ENCODE data around the gene NUP43.
"Not testable (repeated sequence)": the region's sequence is repeated elsewhere in the genome, so short reads cannot be mapped to it uniquely, and the experiment has no call there.

NUP43 gene

GRCh38 chr6:149755300-149756260 lies 9.3 kb upstream of the NUP43 start:
- CTCF ChIA-PET, result interaction anchor here (0.6 kb wide), 1 partner anchor 23 kb away, joined by 3 read pairs; no protein-coding TSS in a partner anchor
- H3K27ac ChIP-seq (ENCODE audit: insufficient read depth in 1 of 2, low read depth in 1 of 2, low read length in 2 of 2, poor library complexity in 1 of 2, severe bottlenecking in 2 of 2), result no peak overlapping the region

DNA sequence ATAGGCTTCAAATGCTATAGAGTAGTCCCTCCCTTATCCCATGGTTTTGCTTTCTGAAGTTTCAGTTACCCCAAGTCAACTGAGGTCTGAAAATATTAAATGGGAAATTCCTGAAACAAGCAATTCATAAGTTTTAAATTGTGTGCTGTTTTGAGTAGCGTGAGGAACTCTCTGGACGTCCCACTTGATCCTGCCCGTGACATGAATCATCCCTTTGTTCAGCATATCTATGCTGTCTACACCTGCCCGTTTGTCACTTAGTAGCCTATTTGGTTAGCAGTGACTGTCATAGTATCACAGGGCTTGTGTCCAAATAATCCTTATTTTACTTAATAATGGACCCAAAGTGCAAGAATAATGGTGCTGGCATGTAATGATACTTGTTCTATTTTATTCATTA lies 8.2 kb upstream of the NUP43 start:
- ChIA-PET CTCF (no interaction called here), POLR2A (no interaction called here)

More at GRCh38 chr6:149755300-149756260, 9.3 kb upstream of the NUP43 start:
- Histone ChIP-seq H3K4me1 (ENCODE audit: control extremely low read depth in 1 of 4, control insufficient read depth in 4 of 4, insufficient read depth in 4 of 4, low read length in 3 of 4) (peaks cover under 1 to 24% (median 9%) of the 10 kb centered on the region in 4 experiments), H3K27me3 (replicated peaks in 2 of 5; ENCODE audit: control insufficient read depth in 4 of 5, insufficient read depth in 5 of 5, low read length in 4 of 5) (no peaks in the 10 kb centered on the region), H3K36me3 (ENCODE audit: control insufficient read depth in 4 of 4, insufficient read depth in 4 of 4, low read length in 3 of 4) (peaks cover 0 to 7% (median 5%) of the 10 kb centered on the region in 4 experiments), H3K9me3 (ENCODE audit: control extremely low read depth in 1 of 5, control insufficient read depth in 4 of 5, insufficient read depth in 2 of 5, low read depth in 1 of 5, low read length in 4 of 5) (no peaks in the 10 kb centered on the region), H3K4me3 (ENCODE audit: control insufficient read depth in 1 of 7, extremely low read depth in 1 of 7, insufficient read depth in 4 of 7, low read depth in 2 of 7, low read length in 6 of 7) (no peak overlapping the region)
- DNase-seq, result no peak
- POLR2A ChIA-PET, result no interaction called here
- WGBS (ENCODE audit: insufficient coverage), result 98% methylated on average over 4 of the region's 9 CpGs

DNA sequence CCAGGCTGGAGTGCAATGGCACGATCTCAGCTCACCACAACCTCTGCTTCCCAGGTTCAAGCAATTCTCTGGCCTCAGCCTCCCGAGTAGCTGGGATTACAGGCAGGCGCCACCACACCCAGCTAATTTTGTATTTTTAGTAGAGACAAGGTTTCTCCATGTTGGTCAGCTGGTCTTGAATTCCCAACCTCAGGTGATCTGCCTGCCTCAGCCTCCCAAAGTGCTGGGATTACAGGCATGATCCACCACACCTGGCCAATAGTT lies 7.0 kb upstream of the NUP43 start:
- not testable (repeated sequence) for H3K4me3 ChIP-seq (ENCODE audit: control insufficient read depth in 1 of 7, extremely low read depth in 1 of 7, insufficient read depth in 4 of 7, low read depth in 2 of 7, low read length in 6 of 7); DNase-seq; H3K27me3 ChIP-seq (replicated peaks in 2 of 5; ENCODE audit: control insufficient read depth in 4 of 5, insufficient read depth in 5 of 5, low read length in 4 of 5); H3K27ac ChIP-seq (ENCODE audit: insufficient read depth in 1 of 2, low read depth in 1 of 2, low read length in 2 of 2, poor library complexity in 1 of 2, severe bottlenecking in 2 of 2); H3K36me3 ChIP-seq (ENCODE audit: control insufficient read depth in 4 of 4, insufficient read depth in 4 of 4, low read length in 3 of 4); H3K9me3 ChIP-seq (ENCODE audit: control extremely low read depth in 1 of 5, control insufficient read depth in 4 of 5, insufficient read depth in 2 of 5, low read depth in 1 of 5, low read length in 4 of 5)
- CTCF ChIA-PET, result interaction anchor here (1.1 to 1.3 kb wide), 3 partner anchors 25 to 70 kb away, joined by 3 to 4 read pairs (median 3); no protein-coding TSS in a partner anchor
- no CpG with 5 or more reads among the region's 3 CpGs for WGBS (ENCODE audit: insufficient coverage)
- POLR2A ChIA-PET, result interaction anchor here (0.6 kb wide), 1 partner anchor 79 kb away, joined by 3 read pairs; no protein-coding TSS in a partner anchor
- H3K4me1 ChIP-seq (ENCODE audit: control extremely low read depth in 1 of 4, control insufficient read depth in 4 of 4, insufficient read depth in 4 of 4, low read length in 3 of 4), result peaks cover 3 to 26% (median 14%) of the 10 kb centered on the region in 4 experiments

More for the DNA sequence above, 8.2 kb upstream of the NUP43 start:
- H3K4me3 ChIP-seq (ENCODE audit: control insufficient read depth in 1 of 7, extremely low read depth in 1 of 7, insufficient read depth in 4 of 7, low read depth in 2 of 7, low read length in 6 of 7), result no peak overlapping the region
- 100% methylated on average over 3 of the region's 4 CpGs for WGBS (ENCODE audit: insufficient coverage)
- no peaks in the 10 kb centered on the region for H3K27me3 ChIP-seq (replicated peaks in 2 of 5; ENCODE audit: control insufficient read depth in 4 of 5, insufficient read depth in 5 of 5, low read length in 4 of 5)
- peaks cover 0 to 3% (median 0%) of the 10 kb centered on the region in 4 experiments for H3K36me3 ChIP-seq (ENCODE audit: control insufficient read depth in 4 of 4, insufficient read depth in 4 of 4, low read length in 3 of 4)
- no peak for DNase-seq
- H3K27ac ChIP-seq (ENCODE audit: insufficient read depth in 1 of 2, low read depth in 1 of 2, low read length in 2 of 2, poor library complexity in 1 of 2, severe bottlenecking in 2 of 2), result no peak overlapping the region
- H3K4me1 ChIP-seq (ENCODE audit: control extremely low read depth in 1 of 4, control insufficient read depth in 4 of 4, insufficient read depth in 4 of 4, low read length in 3 of 4), result peaks cover 3 to 22% (median 11%) of the 10 kb centered on the region in 4 experiments
- no peaks in the 10 kb centered on the region for H3K9me3 ChIP-seq (ENCODE audit: control extremely low read depth in 1 of 5, control insufficient read depth in 4 of 5, insufficient read depth in 2 of 5, low read depth in 1 of 5, low read length in 4 of 5)

DNA sequence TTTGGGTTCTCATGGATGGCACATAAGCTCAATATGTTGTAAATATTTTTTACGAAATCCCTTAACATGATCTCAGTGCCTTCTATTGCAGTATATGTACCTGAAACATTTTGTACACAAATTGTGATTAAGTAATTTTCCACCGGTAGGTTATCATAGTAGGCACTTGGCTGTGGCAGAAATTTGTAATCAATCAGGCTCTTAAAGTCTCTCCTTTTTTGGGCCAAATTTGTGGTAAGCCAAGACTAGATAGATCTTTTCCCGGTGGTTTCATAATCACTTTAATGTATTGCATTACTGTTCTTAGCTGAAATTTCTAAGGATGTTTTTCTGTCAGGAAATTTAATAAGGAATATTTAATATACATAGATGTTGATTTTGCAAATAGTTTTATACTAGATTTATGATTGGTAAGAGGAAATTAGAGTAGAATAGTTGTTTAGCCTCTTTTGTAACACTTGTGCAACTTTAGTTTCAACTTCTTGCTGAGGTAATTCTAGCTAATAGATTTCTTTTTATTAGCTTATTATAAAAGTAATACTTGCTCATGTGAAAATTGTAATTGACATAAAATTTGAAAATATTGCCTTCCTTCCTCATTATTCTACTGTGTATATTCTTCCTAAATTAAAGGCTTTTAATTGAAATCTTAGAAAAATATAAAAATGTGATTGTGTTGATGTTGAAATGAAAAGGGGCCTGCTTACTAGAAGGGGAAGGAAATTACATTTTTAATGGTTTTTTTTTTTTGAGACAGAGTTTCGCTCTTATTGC lies 6.5 kb upstream of the NUP43 start:
- Histone ChIP-seq H3K9me3 (ENCODE audit: control extremely low read depth in 1 of 5, control insufficient read depth in 4 of 5, insufficient read depth in 2 of 5, low read depth in 1 of 5, low read length in 4 of 5) (no peaks in the 10 kb centered on the region), H3K27ac (ENCODE audit: insufficient read depth in 1 of 2, low read depth in 1 of 2, low read length in 2 of 2, poor library complexity in 1 of 2, severe bottlenecking in 2 of 2) (no peak overlapping the region), H3K4me3 (ENCODE audit: control insufficient read depth in 1 of 7, extremely low read depth in 1 of 7, insufficient read depth in 4 of 7, low read depth in 2 of 7, low read length in 6 of 7) (no peak overlapping the region), H3K4me1 (ENCODE audit: control extremely low read depth in 1 of 4, control insufficient read depth in 4 of 4, insufficient read depth in 4 of 4, low read length in 3 of 4) (peaks cover 3 to 26% (median 14%) of the 10 kb centered on the region in 4 experiments), H3K27me3 (replicated peaks in 2 of 5; ENCODE audit: control insufficient read depth in 4 of 5, insufficient read depth in 5 of 5, low read length in 4 of 5) (no peaks in the 10 kb centered on the region), H3K36me3 (ENCODE audit: control insufficient read depth in 4 of 4, insufficient read depth in 4 of 4, low read length in 3 of 4) (no peaks in the 10 kb centered on the region)
- ChIA-PET CTCF (interaction anchor here (1.1 to 1.3 kb wide), 3 partner anchors 24 to 70 kb away, joined by 3 to 4 read pairs (median 3); no protein-coding TSS in a partner anchor), POLR2A (interaction anchor here (0.6 to 0.8 kb wide), 2 partner anchors 34 to 79 kb away, joined by 3 read pairs; partner anchors contain the start of gene LATS1)
- no peak for DNase-seq
- WGBS (ENCODE audit: insufficient coverage), result no CpG with 5 or more reads among the region's 4 CpGs

DNA sequence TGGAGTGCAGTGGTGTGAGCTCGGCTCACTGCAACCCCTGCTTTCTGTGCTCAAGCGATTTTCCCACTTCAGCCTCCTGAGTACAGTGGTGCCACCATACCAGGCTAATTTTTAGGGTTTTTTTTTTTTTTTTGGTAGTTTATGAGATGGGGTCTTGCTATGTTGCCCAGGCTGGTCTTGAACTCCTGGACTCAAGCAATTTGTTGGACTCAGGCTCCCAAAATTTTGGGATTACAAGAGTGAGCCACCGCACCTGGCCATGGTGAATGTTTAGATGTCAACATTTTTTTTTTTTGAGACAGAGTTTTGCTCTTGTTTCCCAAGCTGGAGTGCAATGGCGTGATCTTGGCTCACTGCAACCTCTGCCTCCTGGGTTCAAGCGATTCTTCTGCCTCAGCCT lies 5.6 kb upstream of the NUP43 start:
- H3K4me3 ChIP-seq (ENCODE audit: control insufficient read depth in 1 of 7, extremely low read depth in 1 of 7, insufficient read depth in 4 of 7, low read depth in 2 of 7, low read length in 6 of 7); DNase-seq; H3K9me3 ChIP-seq (ENCODE audit: control extremely low read depth in 1 of 5, control insufficient read depth in 4 of 5, insufficient read depth in 2 of 5, low read depth in 1 of 5, low read length in 4 of 5); H3K27ac ChIP-seq (ENCODE audit: insufficient read depth in 1 of 2, low read depth in 1 of 2, low read length in 2 of 2, poor library complexity in 1 of 2, severe bottlenecking in 2 of 2); H3K27me3 ChIP-seq (replicated peaks in 2 of 5; ENCODE audit: control insufficient read depth in 4 of 5, insufficient read depth in 5 of 5, low read length in 4 of 5); H3K36me3 ChIP-seq (ENCODE audit: control insufficient read depth in 4 of 4, insufficient read depth in 4 of 4, low read length in 3 of 4); CTCF ChIA-PET: not testable (repeated sequence)
- peaks cover 3 to 26% (median 14%) of the 10 kb centered on the region in 4 experiments for H3K4me1 ChIP-seq (ENCODE audit: control extremely low read depth in 1 of 4, control insufficient read depth in 4 of 4, insufficient read depth in 4 of 4, low read length in 3 of 4)
- POLR2A ChIA-PET, result interaction anchor here (0.7 kb wide), 1 partner anchor 120 kb away, joined by 3 read pairs; no protein-coding TSS in a partner anchor
- WGBS (ENCODE audit: insufficient coverage), result 100% methylated on average over 1 of the region's 5 CpGs

- ChIA-PET POLR2A (interaction anchor here (0.6 kb wide), 1 partner anchor 779 kb away, joined by 3 read pairs; no protein-coding TSS in a partner anchor), CTCF (no interaction called here)
- WGBS (ENCODE audit: insufficient coverage), result 94% methylated on average over 5 of the region's 8 CpGs
- Histone ChIP-seq H3K36me3 (ENCODE audit: control insufficient read depth in 4 of 4, insufficient read depth in 4 of 4, low read length in 3 of 4) (no peaks in the 10 kb centered on the region), H3K27me3 (replicated peaks in 2 of 5; ENCODE audit: control insufficient read depth in 4 of 5, insufficient read depth in 5 of 5, low read length in 4 of 5) (no peaks in the 10 kb centered on the region), H3K27ac (ENCODE audit: insufficient read depth in 1 of 2, low read depth in 1 of 2, low read length in 2 of 2, poor library complexity in 1 of 2, severe bottlenecking in 2 of 2) (peak overlapping the region in 1 of 2 experiments; percentile 34), H3K4me1 (ENCODE audit: control extremely low read depth in 1 of 4, control insufficient read depth in 4 of 4, insufficient read depth in 4 of 4, low read length in 3 of 4) (peaks cover 3 to 31% (median 16%) of the 10 kb centered on the region in 4 experiments), H3K9me3 (ENCODE audit: control extremely low read depth in 1 of 5, control insufficient read depth in 4 of 5, insufficient read depth in 2 of 5, low read depth in 1 of 5, low read length in 4 of 5) (no peaks in the 10 kb centered on the region), H3K4me3 (ENCODE audit: control insufficient read depth in 1 of 7, extremely low read depth in 1 of 7, insufficient read depth in 4 of 7, low read depth in 2 of 7, low read length in 6 of 7) (peak overlapping the region in 2 of 7 experiments; percentile 96 to 98)
- DNase-seq, result no peak
These were observed 4.9 kb upstream of the NUP43 start for GRCh38 chr6:149751239-149751638.
